Uterus (tissue), 2 donors: ENCODE data around the gene FIP1L1.

Experiments
- POLR2A ChIP-seq, 2 donors: fragments of 450-650 bp; IDR thresholded peaks; one replicate each; pipeline ENCODE4 v1.6.1; 2016; ENCODE audit warnings: antibody characterized with exemption in 2 of 2, mild to moderate bottlenecking in 1 of 2, moderate library complexity in 1 of 2
- TF ChIP-seq, protein P1 (sequence below), 4 experiments: fragments of 200-600 bp in 2 of 4; fragments of 450-650 bp in 2 of 4; sonication (generic) in 2 of 4; IDR thresholded peaks; one replicate each; pipeline ENCODE4 v1.5.1; 2016 to 2019; ENCODE audit warnings: antibody characterized with exemption in 4 of 4, mild to moderate bottlenecking in 2 of 4, moderate library complexity in 1 of 4

DNA sequence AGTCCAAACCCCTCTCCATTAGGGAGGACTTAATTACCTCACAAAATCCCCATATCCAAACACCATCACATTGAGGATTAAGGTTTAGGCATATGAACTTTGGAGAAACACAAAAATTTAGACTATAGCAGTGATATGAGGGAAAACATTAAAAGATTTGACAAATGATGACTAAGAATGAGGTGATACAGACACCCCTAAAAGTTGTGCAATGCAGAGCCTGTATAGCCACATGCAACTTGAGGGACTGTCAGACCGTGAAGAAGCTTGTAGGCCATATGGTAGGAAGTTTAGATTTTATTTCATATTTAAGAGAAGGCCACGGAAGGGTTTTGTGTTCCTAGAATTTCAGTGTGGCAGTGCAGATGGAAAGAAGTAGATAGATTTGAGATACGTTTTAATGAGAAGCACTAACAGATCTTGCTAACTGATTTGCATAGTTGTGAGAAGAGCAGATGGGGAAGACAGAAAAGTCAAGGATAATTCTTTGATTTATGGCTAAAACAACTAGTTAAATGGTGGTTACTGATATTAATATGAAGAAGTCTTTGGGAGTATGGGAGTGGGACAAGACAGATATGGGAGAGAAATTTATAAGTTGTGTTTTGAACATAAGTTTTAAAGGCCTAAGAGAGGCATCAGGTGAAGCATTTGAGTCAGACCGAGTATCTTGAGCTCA lies 5.5 kb upstream of the FIP1L1 start:
- TF ChIP-seq, protein P1, sequence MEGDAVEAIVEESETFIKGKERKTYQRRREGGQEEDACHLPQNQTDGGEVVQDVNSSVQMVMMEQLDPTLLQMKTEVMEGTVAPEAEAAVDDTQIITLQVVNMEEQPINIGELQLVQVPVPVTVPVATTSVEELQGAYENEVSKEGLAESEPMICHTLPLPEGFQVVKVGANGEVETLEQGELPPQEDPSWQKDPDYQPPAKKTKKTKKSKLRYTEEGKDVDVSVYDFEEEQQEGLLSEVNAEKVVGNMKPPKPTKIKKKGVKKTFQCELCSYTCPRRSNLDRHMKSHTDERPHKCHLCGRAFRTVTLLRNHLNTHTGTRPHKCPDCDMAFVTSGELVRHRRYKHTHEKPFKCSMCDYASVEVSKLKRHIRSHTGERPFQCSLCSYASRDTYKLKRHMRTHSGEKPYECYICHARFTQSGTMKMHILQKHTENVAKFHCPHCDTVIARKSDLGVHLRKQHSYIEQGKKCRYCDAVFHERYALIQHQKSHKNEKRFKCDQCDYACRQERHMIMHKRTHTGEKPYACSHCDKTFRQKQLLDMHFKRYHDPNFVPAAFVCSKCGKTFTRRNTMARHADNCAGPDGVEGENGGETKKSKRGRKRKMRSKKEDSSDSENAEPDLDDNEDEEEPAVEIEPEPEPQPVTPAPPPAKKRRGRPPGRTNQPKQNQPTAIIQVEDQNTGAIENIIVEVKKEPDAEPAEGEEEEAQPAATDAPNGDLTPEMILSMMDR (IDR thresholded peaks at IDR 0.05) = no peak
- TF ChIP-seq POLR2A (IDR thresholded peaks at IDR 0.05) = no peak
